Stimulated activated CD8-positive, alpha-beta memory T cell treated with anti-CD3 and anti-CD28 coated beads, Interleukin-7, amount 100 ng/mL, for 4 hours (primary cell): ENCODE results near the gene CELF1.

ENCODE experiments used
- DNase-seq, 2 donors: peaks; one replicate each; pipeline ENCODE4 v3.0.0-alpha.2; 2020; ENCODE audit warnings: low read depth in 2 of 2

CELF1 gene

DNA sequence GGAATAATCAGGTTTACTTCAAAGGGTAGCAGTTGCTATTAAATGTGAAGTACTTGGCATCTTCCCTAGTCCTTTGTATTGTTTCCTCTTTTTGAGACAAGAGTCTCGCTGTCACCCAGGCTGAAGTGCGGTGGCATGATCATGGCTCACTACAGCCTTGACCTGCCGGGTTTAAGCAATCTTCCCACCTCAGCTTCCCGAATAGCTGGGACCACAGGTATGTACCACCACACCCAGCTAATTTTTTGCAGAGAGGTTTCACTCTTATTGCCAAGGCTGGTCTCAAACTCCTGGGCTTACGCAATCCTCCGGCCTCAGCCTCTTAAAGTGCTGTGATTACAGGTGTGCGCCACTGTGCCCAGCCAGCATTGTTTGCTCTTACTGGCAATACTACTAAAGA, 67.8 kb downstream of the CELF1 start:
- DNase-seq: no peak

DNA sequence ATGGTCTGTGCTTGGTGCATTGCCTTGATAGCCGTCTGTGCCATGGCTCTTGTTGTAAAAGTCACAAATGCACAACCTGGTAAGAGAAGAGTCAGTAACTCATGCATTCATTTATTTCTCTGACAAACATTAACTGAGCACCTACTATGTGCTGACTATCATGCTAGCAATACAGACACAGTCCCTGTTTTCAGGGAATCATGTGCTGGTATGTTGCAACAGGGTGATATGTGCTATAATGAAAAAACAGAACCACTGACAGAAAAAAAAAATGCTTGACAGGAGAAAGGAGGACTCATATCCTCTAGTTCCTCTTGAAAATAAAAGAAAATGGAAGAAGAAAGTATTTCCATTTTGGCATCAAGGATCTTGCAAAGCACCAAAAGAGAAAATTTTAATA, 69.5 kb downstream of the CELF1 start:
- DNase-seq: no peak

DNA sequence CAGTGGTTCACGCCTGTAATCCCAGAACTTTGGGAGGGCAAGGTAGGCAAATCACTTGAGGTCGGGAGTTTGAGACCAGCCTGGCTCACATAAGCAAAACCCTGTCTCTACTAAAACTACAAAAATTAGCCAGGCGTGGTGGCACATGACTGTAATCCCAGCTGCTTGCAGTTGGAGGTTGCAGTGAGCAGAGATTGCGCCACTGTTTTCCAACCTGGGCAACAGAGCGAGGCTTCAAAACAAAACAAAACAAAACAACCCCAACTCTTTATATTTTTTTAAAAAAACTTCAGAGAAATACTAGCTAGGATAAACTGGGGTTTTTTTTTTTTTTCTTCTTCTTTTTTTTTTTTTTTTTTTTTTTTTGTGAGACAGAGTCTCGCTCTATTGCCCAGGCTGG, 72.2 kb downstream of the CELF1 start:
- no peak for DNase-seq

DNA sequence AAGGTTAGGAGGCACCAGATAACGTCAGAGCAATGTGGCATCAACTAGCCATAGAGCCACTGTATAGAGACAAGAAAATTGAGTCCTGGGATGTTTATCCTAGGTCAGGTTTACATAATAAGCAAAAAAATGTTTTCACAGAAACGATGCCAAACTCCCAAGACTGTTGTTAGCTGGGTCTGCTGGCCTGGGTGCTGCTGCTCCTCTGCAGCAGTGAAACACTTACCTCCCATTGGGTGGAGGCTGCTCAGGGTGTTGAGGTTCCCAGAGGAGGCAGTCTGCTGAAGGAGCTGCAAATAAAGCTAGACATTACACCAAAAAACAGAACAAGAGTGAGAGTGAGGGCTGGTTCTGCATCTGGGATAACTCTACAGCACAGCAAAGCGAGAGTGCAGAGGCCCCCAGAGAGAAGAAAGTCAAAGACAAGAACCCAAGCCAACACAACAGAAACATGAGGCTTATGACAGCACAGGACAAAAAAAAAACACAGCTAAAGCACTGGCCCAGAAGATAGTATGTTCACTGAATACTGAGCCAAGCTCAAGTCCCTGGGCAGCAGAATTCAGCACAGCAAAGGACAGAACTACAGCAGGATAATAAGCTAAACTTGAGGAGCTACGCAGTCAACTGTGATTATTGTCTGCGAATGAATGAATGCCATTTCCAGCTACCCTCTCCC, 74.1 kb downstream of the CELF1 start:
- no peak for DNase-seq

DNA sequence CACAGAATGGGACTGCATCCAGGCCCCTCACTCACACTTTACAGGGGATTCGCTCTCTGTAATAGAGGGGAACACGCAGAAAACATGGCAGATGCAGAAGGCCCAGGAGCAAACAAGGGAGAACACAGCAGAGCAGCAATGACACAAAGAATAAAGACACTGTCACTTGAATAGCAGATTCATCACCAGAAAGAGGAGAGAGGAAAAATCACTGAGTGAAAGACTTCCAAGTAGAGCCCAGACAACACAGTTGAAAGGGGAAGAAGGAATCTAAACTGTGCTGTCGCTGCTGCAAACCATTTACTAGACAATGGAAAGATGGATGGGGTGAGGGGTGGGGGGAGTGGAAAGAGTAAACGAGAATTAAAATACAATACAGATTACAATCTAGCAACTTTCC, 75.2 kb downstream of the CELF1 start:
- no peak for DNase-seq

DNA sequence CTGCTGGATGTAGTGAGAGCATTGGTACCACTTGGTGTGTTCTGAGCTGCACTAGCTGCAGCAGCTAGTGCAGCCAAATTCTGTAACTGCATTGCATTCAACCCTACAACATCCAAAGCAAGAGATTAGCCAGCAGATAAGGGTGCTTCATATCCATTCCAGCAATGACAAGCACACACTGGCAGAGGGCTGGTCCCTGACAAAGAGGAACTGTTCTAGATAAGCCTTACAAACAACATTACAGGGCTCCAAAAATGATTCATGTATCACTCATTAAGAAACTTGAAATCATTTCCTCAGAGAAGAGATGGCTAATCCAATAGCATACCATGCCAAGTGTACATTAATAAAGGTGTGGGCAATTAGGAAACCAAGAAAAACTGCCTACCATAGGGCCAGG, 75.6 kb downstream of the CELF1 start:
- DNase-seq: no peak

DNA sequence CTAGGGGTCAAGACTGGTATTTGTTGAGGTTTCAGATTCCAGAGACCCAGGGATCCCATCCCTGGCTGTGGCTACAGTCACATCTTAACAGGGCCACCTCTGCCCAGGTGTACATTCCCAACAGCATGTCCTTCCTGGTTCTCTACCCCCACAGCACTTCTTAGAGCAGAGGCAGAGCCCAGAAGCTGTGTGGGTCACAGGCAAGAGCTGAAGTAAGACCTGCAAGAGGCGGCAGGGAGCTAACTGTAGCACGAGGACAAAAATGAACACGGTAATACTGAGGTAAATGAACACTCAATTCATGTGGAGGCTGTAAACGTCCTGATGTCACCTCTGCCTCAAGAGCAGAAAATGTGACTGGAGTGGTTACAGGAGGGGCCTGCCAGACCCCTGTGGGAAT, 82.3 kb downstream of the CELF1 start:
- DNase-seq: no peak

DNA sequence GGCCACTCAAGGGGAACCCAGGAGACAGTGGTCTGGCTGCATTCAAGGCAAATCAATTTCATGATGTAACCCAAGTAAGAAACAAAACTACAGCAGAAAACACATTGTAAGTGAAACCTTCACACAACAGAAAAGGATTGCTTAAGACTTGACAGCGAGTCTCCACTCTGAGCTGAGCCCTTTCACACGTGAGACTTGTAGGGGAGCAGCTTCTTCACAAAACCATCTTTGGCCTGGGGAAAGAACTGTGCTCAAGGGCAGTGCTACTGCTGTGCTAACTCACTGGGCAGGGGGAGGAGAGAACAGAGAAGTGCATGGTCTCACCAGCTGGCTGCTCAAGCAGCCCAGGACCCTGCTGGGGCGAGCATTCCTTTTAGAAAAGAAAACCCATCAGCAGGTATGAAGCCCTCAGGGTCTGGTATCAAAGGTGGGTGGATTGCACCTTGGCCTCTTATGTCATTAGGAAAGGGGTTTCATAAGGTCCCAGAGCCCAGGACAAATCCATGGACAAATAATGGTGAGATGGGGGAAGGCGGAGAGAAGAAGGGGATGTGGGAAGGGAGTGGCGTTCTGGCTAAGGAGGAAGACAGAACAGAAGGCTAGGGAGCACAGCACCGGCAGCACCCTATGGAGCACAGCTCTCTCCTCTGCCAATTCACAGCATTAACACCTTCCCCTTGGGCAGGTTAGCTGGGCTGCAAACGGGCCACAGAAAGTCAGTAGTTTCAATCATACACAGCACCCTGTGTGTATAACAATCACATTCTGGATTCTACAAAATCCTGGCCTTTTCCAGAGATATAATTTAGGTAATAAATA, 83.4 kb downstream of the CELF1 start:
- DNase-seq: no peak

DNA sequence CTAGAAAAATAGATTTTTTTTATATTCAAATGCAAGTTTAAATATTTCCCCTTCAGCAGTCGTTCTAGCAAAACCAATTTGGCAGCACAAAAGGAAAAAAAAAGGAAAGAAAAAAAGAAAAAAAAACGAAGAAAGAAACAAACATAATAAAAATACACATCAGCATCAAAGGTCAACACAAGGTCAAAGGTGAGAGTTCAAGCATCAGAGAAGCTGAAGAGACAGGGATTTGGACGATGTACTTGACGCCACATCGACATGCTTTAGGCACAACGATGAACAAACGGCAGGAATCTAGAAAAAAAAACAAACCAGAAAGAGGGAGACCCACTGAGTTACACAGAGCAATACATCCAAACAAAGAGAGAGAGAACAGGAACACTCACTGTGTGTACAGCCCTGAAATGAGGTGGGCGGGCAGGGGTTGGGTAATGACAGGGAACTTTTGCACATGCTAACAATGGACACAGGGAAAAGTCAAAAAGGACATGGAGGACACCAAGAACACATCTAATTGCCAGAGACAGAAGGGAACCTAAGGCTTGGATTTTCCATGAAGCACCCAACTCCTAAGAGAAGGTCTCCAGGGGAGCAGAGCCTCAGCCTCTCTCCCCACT, 84.2 kb downstream of the CELF1 start:
- no peak for DNase-seq

DNA sequence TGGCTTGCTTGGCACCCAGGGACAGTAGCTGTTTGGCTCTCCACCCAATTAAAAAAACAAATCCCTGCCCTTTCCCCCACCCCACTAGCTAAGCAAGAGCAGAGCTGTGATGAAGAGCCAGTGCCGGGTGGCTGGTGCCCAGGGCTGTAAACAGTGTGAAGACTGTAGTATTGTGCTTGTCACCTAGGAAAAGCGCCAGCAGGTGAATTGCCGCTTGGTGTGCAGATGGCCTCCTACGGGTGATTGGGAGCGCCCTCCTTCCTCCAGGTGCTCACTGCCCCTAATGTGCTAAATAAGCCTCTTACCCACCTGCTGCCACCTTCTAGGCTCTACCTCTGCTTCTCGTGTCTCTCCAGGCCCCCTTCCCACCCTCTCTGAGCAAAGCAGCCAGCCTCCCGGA, 85.6 kb downstream of the CELF1 start:
- DNase-seq: no peak

DNA sequence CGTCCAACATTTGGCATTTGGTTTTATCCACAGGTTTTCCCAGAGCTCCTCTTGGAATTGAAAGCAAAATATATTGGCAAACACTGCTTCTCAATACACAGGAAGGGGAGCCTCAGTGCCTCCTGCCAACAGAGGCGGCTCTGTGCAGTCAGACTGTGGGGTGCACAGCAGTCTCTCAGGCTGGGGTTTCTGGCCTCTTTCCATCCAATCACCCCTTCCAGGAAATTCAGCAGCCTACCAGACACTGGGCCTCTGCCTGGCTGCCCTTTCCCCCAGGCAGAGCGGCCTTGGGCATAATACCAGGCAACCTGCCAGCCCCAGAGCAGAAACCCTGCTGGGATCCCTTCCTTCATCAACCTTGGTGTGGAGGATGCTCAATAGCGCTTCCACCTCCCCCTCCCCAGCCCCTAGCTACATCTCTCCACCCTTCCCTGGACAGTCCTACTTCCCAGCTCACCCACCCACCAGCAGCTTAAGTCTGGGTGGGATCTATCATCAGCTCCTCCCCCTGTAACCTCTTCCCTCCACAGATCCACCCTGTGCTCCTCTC, 86.2 kb downstream of the CELF1 start:
- no peak for DNase-seq

DNA sequence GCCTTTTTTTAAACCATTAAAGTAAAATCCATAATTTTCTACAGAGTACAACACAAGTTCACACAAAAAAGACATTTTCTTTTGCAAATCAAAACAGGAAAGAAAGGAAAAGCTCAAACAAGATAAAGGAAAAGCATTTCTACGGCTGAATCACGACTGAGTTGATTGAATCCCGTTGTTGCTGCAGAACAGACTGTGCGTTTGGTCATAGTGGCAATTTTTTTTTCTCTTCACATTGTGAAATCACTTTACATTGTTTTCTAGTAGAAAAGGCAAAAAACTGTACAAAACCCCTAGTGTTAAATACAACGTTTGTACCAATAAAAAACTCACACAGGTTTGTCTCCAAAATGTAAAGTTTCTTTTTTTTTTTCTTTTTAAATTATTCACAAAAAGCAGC, 86.7 kb downstream of the CELF1 start:
- no peak for DNase-seq

DNA sequence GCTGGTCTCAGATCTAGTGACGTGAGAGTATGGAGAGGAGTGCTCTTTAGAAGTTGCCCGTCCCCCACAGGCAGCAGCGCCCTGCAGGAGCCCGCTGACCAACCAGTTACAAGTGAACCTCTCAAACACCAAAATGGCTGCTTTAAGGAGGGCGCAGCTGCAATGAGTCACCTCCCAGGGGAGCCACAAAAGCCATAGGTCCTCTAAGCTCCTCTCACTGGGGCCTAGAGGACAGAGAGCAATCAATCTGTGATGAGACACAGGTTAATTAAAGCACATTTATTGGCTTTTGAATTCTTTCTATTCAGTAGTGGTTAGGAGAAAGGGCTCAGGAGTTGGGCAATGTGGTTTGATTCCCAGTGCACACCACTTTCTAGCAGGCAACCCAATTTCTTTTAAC, 88.4 kb downstream of the CELF1 start:
- no peak for DNase-seq

DNA sequence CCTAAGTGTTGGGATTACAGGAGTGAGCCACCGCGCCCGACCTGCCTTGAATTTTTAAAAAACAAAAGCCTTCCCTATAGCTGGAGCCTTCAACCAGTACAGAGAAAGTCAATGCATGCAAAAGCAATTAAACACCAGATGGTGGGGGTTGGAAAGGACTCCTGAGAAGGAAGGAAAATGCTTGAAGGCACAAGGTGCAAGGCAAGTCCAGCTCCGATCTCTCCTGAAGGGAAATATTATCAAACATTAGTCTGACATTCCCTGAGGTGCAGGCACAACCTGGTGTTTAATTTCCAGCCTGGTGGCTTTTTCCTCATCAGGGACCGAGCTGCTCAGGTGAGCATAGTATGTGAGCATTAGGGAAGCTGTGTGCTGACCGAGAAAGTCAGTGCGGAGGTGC, 91.1 kb downstream of the CELF1 start:
- no peak for DNase-seq

DNA sequence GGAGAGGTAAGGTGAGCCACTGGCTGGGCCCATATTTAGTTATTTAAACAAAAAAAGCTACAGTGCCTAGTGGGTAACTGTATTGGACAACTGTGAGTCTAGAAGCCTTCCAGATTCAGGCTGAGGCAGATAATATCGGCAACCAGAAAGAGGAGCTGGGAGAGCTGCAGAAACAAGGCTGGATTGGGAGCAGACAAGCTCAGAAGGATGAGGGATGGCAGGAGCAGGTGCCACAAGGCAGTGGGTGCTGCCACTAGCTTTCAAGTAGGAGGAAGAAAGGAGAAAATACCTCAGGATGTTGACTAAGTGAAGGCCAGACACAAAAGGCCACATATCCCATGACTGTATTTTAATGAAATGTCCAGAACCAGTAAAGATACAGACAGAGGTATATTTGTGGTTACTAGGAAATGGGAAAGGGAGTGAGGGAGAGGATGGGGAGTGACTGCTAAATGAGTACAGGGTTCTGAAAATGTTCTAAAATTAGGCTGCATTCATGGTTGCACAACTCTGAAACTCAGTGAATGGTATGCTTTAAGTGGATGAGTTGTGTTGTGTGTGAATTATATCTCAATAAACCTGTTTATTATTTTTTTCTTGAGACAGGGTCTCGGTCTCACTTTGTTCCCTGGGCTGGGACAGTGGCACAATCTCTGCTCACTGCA, 92.2 kb downstream of the CELF1 start:
- DNase-seq: no peak

DNA sequence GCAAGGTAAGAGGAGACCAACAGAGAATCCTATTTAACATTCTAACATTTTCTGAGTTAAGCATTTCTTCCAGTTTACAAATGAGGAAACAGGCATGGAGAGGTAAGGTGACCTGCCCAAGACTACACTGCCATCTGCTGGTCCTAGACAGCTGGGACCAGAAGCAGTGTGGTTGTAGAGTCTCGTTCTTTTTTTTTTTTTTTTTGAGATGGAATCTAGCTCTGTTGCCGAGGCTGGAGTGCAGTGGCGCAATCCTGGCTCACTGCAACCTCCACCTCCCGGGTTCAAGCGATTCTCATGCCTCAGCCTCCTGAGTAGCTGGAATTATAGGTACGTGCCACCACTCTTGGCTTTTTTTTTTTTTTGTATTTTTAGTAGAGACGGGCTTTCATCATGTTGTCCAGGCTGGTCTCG, 98.7 kb downstream of the CELF1 start:
- DNase-seq: peak; percentile 34 to 35

DNA sequence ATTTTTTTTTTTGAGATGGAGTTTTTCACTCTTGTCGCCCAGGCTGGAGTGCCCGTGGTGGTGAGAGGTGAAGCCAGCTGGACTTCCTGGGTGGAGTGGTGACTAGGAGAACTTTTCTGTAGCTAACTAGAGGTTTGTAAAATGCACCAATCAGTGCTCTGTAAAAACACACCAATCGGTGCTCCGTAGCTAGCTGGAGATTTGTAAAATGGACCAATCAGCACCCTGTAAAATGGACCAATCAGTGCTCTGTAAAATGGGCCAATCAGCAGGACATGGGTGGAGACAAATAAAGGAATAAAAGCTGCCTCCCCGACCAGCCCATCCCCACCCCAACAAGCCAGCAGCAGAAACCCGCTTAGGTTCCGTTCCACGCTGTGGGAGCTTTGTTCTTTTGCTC, 99.6 kb downstream of the CELF1 start:
- DNase-seq: no peak

DNA sequence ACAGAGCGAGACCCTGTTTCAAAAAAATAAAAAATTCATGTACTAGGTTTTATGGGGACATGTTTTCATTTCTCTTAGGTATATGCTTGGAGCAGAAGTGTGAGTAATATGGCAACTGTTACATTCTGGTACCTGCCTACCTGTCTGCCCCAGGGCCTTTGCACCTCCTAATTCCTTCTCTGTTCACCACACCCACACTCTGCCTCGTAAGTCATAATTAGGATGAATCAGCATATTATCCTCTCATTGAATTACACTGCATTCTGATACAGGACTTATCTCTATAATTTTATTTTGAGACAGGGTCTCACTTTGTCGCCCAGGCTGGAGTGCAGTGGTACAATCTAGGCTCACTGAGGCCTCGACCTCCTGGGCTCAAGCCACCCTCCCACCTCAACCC, 100.9 kb downstream of the CELF1 start:
- no peak for DNase-seq

DNA sequence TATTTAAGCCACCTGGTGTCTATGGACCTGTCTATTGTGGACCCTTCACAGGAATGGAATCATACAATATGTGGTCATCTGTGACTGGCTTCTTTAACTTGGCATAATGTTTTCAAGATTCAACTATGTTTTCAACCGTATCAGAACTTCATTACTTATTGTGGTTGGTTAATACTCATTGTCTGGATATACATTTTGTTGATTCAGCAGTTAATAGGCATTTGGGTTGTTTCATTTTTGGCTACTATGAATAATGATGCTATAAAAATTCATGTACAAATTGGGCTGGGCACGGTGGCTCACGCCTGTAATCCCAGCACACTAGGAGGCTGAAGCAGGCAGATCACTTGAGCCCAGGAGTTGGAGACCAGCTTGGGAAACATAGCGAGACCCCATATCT, 101.5 kb downstream of the CELF1 start:
- DNase-seq: no peak

DNA sequence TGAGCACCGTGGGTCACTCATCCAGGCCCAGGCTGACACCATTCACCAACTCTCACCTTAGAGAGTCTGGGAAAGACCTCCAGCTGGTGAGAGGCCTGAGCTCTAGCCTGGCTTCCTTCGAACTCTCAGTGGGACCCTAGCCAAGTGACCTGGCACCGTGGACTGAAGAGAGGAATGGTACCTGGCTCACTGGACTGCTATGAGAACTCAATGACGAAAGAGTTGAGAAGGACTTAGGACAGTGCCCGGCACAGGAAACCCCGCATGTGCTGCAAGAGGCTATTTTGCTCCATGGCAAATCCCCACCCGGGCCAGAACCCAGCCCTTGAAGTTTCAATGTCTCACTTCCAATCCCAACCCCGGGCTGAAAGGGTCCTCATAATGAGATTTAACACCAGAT, 103.4 kb downstream of the CELF1 start:
- no peak for DNase-seq

DNA sequence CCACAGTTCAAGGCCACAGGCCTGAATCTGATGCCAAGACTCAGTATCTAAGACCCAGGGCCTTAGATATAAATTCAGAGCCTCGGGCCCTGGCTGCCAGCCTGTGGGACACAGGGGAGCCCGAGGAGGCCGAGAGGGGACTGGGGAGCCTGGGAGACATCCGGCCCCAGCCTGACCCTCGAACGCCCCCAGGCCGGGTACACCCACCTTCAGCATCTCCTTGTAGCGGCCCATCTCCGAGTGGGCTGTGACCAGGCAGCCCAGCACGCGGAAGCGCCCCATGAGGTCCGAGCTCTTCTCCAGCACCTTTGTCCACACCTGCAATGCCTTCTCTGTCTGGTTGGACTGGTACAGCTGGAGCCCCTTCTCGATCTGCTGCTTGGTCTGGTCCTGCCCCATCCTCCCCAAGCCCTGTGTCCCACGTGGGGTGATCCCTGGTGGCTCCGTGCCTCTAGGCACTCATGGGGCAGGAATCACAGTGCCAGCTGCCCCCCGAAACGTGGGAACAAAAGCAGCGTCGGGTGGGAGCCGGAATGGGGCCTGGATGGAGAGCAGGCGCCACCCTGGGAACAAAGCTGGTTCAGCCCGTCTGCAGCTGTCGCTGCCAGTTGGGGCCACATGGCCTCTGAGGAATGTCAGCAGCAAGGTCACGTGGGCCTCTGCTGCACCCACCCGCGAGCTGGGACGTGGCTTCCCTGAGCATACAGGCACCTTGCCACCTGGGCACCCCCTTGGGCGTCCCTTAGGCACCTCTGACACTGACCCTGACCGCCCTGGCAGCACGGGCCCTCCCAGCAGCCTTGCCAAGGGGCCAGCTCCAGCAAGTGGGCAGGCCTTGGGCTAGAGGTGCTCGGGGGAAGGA, 104.1 kb downstream of the CELF1 start, which contains the start of gene RAPSN:
Gene RAPSN (minus strand): TSS at position 571 of the 862 bp plus-strand sequence. CDS start 172 bp downstream, at position 399.
- no peak for DNase-seq
